Activated CD8-positive, alpha-beta memory T cell treated with anti-CD3 and anti-CD28 coated beads for 1 hour (primary cell): Measurements from ENCODE around the gene FAM209A.
"Not testable (repeated sequence)": the region's sequence is repeated elsewhere in the genome, so short reads cannot be mapped to it uniquely, and the experiment has no call there.

ENCODE experiments used
- DNase-seq, 2 donors: peaks; one replicate each; pipeline ENCODE4 v3.0.0-alpha.2; 2020; ENCODE audit warnings: low read depth in 1 of 2; ENCODE audit errors: extremely low read depth in 1 of 2

FAM209A gene

GRCh38 chr20:56524444-56524843 lies at the start of gene FAM209A:
Gene FAM209A, plus strand, starts transcription at chr20:56524744. Its CDS starts 65 bp downstream, at chr20:56524809.
- DNase-seq, result not testable (repeated sequence)

DNA sequence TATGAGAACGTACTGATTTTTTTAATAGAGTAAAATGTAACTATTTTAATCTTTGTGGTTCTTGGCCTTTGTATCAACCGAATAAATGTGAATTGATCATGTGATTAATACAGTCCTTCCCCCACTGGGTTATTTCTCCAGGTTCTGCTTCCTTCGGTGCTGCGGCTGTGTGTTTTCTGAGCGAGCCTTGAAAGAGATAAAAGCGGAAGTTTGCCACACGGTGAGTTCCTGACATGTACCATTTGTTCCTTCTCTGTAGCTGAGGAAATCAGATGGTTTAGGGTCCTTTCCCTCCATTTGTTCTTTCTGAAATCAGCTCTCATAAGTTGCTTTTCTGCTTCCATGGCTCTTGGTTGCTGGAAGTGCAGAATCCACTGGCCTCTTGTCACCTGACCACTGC lies 40.6 kb upstream of the FAM209A start:
- no peak for DNase-seq

DNA sequence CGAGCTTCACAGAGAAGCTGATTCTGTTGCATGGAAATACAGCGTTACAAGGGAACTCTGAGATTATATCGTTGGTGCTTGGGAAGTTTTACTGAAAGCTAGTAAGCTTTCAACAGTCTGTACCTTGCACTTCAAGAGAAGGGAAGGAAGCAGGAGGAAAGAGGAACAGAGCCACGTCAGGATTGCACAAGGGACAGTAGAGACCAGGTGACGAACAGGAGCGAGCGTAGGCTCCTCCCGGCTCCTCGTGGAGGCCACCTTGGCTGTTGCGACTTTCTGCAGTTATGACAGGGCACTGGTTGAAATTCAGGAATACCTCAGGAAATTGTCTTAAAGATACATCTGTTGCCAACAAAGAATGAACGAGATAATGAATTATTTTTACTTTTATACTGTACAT lies 37.3 kb upstream of the FAM209A start:
- no peak for DNase-seq

DNA sequence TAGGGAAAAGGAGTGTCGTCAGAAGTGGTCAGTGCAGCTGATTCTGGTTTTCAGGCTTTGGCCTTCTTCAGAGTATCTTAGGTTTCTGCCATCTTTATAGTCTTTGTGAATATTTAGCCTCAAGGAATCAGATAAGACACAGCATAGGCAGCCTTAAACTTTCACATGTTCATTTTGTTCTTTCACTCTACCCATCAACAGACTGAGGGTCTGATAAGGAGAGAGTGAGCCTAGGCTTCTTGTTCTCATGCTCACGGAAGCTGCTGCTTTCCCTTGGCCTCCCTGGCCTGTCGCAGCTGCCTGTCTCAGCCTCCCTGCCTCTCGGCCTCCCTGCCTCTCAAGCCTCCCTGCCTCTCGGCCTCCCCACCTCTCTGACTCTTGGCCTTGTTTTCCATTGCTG lies 36.0 kb upstream of the FAM209A start:
- no peak for DNase-seq

DNA sequence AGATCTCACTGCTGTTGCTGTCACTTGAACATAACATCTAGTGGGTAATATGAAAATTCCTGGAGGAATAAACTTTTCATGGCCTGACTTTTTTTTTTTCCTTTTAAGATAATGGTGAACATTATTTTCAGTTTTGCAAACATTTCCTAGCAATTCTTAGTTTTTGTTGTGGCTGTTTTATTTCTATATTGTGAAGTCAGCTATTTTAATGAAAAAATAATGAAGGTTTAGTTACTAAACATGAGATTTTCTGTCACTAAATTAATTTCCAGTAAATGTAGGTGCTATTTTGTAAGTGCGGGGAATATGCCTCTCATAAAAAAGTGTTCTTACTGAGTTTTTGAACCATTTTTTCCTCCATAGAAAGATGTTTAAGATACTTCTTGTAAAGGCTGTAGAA lies 23.4 kb upstream of the FAM209A start:
- no peak for DNase-seq

- DNase-seq, result no peak
Measured at GRCh38 chr20:56503916-56504315, 20.6 kb upstream of the FAM209A start.

GRCh38 chr20:56504373-56505005 lies 20.1 kb upstream of the FAM209A start:
- DNase-seq, result no peak

DNA sequence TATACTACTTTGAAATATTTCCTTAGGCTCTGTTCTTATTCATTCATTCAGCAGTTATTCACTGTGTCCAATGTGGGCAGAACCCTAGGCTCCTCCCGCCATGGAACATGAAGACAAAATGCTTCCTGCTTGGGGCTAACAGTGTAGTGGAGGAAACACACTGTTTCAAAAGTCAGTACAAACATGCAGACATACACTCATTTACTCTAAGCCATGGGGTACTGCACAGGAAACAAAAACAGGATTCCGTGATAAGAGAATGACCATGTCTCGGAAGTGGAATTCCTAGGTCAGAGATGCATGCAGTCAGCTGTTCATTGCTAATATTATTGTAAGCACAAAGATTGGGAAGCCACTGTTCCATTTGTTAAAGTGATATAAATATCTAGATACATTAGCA lies 18.4 kb upstream of the FAM209A start:
- DNase-seq, result no peak

- DNase-seq, result no peak
Measured at GRCh38 chr20:56511926-56512325, 12.6 kb upstream of the FAM209A start.

GRCh38 chr20:56513161-56514150 lies 11.1 kb upstream of the FAM209A start:
- DNase-seq, result no peak

- DNase-seq, result no peak
Measured at GRCh38 chr20:56516631-56517030, 7.9 kb upstream of the FAM209A start.

- no peak for DNase-seq
Measured at GRCh38 chr20:56517211-56517610, 7.3 kb upstream of the FAM209A start.

GRCh38 chr20:56517641-56518040 lies 6.9 kb upstream of the FAM209A start:
- DNase-seq, result no peak

DNA sequence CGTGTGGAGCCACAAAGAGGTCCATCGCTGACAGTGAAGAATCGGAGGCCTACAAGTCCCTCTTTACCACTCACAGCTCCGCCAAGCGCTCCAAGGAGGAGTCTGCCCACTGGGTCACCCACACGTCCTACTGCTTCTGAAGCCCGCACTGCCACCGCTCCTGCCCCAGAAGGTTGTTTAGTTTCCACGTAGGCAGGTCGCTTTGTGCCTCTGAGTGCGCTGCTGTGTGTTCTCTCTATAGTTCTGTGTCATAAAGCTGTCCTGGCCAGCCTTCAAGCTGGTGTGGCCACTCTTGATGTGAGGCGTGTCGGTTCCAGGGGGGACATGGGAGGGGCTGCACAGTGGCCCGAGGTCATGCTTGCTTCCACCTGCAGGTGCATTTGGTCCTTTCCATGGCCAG lies 6.4 kb upstream of the FAM209A start:
- DNase-seq, result no peak

- no peak for DNase-seq
Measured at GRCh38 chr20:56518721-56519398, 5.7 kb upstream of the FAM209A start.

DNA sequence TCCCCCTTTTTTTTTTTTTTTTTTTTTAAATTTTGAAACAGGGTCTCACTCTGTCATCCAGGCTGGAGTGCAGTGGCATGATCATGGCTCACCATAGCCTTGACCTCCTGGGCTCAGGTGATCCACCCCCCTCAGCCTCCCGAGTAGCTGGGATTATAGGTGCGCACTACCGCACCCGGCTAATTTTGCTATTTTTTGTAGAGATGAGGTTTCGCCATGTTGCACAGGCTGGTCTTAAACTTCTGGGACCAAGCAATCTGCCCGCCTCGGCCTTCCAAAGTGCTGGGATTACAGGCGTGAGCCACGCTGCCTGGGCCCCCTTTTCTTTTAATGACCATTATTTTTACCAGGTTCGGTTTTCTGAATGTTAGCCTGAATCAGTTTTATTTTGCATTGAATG lies 5.0 kb upstream of the FAM209A start:
- no peak for DNase-seq

GRCh38 chr20:56520180-56520579 lies 4.4 kb upstream of the FAM209A start:
- no peak for DNase-seq

DNA sequence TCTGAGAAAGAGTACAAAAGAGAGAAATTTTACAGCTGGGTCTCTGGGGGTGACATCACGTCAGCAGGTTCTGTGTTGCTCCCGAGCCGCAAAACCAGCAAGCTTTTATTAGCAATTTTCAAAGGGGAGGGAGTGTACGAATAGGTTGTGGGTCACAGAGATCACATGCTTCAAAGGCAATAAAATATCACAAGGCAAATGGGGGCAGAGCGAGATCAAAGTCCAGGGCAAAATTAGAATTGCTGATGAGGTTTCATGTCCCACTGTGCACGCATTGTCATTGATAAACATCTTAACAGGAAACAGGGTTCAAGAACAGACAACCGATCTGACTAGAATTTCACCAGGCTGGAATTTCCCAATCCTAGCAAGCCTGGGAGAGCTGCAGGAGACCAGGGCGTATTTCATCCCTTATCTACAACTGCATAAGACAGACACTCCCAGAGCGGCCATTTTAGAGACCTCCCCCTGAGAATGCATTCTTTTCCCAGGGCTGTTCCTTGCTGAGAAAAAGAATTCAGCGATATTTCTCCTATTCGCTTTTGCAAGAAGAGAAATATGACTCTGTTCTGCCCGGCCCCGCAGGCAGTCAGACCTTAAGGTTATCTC lies 3.7 kb upstream of the FAM209A start:
- DNase-seq, result not testable (repeated sequence)

DNA sequence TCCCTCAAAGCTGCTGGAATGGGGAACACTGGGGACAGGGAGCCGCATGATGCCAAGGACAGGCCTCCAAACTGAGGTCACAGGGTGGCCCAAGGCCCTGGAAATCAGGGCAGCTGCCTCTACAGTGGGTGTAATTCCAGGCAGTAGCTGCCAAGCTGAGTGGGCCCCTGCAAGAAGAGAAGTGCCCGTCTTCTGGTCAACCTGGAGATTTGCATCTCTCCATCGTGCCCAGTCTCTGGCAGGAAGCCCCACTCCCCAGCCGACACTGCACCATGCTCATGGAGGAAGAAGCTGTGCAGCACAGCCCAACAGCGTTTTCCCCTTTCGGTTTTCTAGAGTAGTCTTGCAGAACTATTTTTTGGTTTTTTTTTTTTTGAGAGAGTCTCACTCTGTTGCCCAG lies 2.2 kb upstream of the FAM209A start:
- DNase-seq, result no peak

DNA sequence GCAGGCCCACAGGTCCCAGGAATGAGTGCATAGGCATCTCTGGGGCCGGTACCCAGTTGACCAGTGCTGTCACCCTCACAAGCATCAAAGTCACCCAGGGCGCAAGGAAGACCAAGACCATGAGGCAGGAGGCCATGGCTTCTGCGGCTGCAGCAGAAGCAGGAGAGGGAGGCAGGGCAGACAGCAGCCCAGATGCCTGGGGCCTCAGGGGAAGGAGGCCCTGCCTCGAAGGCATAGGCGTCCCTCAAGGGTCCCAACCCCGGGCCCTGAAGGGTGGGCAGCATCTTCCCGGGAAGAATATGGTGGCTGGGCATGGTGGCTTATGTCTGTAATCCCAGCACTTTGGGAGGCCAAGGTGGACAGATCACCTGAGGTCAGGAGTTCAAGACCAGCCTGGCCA lies 3.0 kb downstream of the FAM209A start:
- no peak for DNase-seq

- DNase-seq, result not testable (repeated sequence)
Measured at GRCh38 chr20:56532946-56533345, 8.4 kb downstream of the FAM209A start, which contains the start of gene FAM209B. Gene FAM209B, plus strand, starts transcription at chr20:56533246. Its CDS starts 96 bp downstream, at chr20:56533342.
